GM21576 (cell line): ENCODE data around the gene PTPN14.

Source experiments
- ATAC-seq: cut with Tn5 transposase; IDR thresholded peaks from one replicate; pipeline ENCODE4 v1.9.1; 2021; ENCODE audit warnings: mild to moderate bottlenecking, moderate library complexity; ENCODE audit not compliant: unreplicated experiment

The PTPN14 gene

DNA sequence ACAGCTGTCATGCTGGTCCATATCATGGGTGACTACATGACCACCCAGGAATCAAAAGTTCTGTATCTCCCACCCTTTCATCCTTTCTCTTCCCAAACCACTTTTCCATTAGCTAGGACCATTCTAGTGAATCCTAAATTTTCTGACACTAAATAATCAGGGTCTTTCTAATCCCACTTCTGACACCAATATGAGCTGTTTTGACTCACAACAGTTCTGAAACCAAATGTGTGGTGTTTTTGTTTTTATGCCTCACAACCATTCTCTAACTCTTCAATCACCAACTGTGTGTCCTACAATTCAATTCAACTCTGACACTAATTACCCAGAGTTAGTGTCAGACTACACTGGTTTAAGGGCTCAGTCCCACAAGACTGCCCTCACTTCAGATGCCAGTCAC is 206.5 kb downstream of the PTPN14 start:
- ATAC-seq: no peak

- no peak for ATAC-seq
Measured at GRCh38 chr1:214342525-214342924, 208.9 kb downstream of the PTPN14 start.

- no peak for ATAC-seq
Measured at GRCh38 chr1:214341932-214342331, 209.5 kb downstream of the PTPN14 start.

DNA sequence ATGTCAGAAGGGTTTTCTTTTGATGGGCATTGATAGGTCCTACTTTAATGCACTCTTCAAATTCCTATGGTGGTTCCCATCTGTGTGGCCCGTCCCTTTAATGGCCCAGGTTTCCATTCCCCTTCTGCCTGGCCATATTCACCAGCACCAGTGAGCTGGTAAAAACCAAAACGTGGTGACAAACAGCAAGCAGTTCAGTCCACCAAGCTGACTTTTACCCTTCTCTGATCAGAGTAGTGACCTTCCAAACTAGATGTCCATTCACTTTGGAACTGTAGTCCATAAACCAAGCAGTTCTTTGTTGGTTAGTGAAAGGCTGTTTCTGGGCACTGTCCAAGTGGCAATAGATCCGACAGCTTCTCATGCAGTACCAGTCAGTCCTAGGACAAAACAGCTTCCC is 209.9 kb downstream of the PTPN14 start:
- no peak for ATAC-seq

GRCh38 chr1:214338212-214338611 is 213.2 kb downstream of the PTPN14 start:
- no peak for ATAC-seq

DNA sequence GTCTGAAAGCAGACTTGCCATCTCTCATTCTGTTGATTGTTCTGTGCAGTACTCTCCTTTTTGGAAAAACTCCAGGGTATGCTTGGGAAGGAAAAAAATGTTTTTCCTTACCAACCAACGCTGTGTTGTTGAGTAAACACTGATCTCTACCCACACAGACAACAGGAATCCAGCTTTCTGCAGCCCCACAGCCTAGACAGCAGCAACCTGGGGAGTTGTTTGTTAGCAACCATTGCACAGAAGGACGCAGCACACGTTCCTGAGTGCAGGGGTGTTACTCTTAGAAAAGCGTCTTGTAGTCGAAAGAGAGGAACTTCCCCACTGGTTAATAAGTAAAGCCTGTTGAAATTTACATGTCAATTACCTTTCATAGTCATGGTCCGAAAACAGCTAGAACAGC is 213.9 kb downstream of the PTPN14 start:
- no peak for ATAC-seq

- no peak for ATAC-seq
Measured at GRCh38 chr1:214337015-214337414, 214.4 kb downstream of the PTPN14 start.

DNA sequence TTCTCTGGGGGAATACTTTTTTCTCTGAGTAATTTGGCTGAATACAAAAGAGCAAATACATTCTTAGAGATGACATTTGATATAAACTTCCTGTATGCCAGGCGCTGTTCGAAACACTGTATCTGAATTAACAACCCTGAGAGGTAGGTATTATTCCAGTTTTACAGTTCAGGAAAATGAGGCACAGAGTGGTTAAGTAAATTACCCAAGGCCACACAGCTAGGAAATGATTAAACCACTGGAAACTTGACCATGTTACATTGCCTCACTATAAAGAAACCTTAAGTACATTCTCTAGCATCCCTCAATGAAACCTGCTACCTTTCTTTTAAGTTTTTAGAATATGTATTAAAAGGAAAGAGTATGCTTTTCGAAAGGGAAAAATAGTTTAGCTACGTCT is 215.8 kb downstream of the PTPN14 start:
- ATAC-seq: no peak

DNA sequence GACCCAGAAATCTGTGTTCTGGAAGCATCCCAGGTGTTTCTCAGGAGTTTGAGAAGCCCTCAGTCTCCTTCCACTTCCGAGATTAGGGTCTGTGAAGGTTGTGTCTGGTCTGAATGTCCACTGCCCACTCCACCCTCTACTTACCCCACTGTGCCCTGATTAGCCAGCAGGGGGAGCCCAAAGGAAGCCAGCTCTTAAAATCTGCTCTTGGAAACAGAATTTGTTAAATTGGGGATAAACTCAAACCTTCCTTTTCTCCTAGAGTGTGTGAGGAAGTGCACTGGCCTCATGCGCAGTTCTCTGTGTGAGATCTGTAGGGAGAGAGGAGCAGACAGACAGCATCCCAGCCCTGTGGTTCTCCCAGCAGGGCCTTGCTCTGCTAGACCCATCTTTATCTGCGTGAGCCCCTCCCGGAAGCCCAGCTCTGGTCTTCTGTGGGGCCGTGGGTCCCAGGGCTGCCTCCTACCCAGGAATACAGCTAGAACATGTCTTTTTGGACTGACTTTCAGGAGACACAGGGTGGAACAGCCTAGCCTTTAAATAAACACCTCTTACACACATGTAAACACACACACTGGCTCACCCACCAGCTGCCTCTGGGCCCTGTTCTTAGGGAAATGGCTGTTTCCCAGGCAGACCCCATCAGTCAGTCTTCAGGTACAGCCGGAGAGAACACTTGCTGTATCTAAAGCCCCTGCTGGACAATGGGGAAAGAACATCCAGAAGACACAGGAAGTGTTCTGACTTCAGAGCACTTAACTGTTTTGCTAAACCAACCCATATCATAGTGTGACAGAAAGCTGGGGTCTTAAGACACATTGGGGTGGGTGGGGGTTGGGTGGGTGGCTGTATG is 218.2 kb downstream of the PTPN14 start:
- no peak for ATAC-seq

GRCh38 chr1:214331827-214332423 is 219.5 kb downstream of the PTPN14 start:
- ATAC-seq: no peak

DNA sequence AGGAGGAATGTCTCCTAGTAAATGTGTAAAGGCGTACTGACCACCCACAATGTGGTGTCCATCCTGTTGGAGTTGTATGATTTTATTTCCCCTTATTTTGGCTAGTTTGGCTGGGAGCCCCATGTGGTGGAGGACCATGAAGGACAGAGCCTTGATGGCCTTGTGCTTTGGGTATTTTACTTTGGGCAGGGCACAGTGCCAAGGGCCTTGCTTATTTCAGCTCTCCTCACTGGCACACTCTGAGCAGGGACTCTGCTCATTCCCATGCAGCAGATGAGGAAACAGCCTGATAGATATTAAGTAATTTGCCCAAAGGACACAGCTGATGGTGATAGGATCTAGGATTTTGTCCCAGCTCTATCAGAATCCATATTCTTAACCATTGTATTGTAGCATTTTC is 220.2 kb downstream of the PTPN14 start:
- no peak for ATAC-seq

GRCh38 chr1:214330715-214331114 is 220.7 kb downstream of the PTPN14 start:
- ATAC-seq: no peak

DNA sequence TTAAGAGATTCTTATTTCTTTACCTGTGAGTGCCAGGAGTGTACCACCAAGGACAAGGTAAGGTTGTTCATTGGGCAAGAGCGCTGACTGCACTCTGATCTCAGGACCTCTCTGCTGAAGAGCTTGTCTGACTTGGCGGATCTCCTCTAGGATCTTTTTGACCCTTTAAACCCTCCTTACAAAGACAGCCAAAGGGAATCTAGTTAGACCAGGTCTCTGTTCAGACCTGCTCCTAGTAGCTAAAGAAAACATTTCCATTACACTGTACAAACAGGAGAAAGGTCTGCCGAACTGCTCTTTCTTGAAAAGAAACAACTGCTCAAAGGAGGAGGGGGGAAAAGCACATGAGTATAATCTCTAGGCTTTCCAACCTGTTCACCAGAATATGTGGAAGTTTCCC is 221.2 kb downstream of the PTPN14 start:
- no peak for ATAC-seq

DNA sequence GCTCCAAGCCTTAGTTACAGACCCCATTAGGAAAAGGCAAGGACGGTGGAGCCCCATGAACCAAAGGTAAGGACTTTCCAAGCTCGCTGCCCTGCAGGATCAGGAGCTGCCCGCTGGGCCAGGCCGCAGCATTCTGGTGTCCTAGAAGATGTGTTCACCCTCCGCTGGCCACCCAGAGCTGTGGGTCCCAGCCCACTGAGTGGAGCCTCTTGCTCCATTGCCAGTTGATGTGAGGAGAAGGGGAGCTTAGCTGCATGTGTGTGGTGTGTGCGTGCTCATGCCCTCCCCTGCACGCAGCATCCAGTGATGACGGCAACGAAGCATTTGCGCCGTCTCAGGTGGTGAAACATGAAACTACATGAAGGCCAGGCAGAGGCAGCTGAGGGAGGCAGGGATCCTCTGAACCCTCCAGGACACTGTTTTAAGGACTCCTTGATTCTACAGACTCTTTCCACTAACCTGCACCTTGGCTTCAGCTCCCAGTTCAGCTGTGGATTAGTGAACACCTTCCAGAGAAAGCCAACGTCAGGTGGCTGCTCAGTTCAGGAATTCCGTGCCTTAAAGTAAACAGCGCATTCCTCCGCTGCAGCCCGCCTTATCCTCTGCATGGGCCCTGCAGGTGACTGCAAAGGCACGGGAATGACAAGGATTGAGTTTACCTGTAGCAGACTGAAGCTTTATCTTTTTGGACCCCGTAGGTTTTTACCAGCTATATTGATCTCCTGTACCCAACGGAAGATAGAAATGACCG is 221.8 kb downstream of the PTPN14 start:
- ATAC-seq: no peak

- peak; percentile 90 for ATAC-seq
Measured at GRCh38 chr1:214328770-214329469, 222.5 kb downstream of the PTPN14 start.

- no peak for ATAC-seq
Measured at GRCh38 chr1:214327514-214327913, 223.9 kb downstream of the PTPN14 start.

DNA sequence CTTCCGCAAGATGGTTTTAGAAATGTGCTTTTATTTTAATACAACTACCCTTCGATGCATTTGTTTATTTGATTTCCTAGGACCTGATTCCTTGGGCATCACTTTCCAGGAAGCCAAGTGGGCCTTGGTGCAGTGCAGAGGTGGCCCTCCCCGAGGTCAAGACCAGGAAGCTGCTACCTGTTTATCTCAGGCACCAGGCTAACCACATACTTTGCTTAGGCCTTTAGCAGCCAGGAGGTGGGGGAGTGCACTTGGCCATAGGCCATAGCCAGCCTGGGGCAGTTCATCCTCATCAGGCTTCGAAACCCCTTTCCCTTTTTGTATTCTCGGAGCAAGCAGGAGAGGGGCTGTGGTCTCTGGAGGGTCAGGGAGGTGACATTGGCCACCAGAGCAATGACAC is 225.0 kb downstream of the PTPN14 start:
- ATAC-seq: no peak

- no peak for ATAC-seq
Measured at GRCh38 chr1:214324896-214325800, 226.3 kb downstream of the PTPN14 start.

GRCh38 chr1:214321705-214322453 is 229.5 kb downstream of the PTPN14 start:
- peak; percentile 79 for ATAC-seq
